HUES48 (cell line): Measurements from ENCODE around the gene PPP1CC.

Experiments
- H3K27ac ChIP-seq: one replicate; pipeline ENCODE4 v1.7.0; 2013; ENCODE audit warnings: low read depth, low read length, inconsistent platforms
- H3K27me3 ChIP-seq: 2 replicates; pipeline ENCODE4 v1.6.1; 2013; ENCODE audit warnings: mild to moderate bottlenecking, low read length; ENCODE audit not compliant: control insufficient read depth, insufficient read depth
- H3K36me3 ChIP-seq: 2 replicates; pipeline ENCODE4 v1.6.1; 2013; ENCODE audit warnings: low read length; ENCODE audit not compliant: control insufficient read depth, insufficient read depth
- H3K4me1 ChIP-seq: 2 replicates; pipeline ENCODE4 v1.6.1; 2013; ENCODE audit warnings: mild to moderate bottlenecking, low read length; ENCODE audit not compliant: control insufficient read depth, insufficient read depth
- H3K4me3 ChIP-seq: 2 replicates; pipeline ENCODE4 v1.5.1; 2013; ENCODE audit warnings: mild to moderate bottlenecking, low read depth, low read length
- H3K9ac ChIP-seq: 2 replicates; pipeline ENCODE4 v1.6.1; 2013; ENCODE audit warnings: mild to moderate bottlenecking, low read depth, low read length, moderate library complexity
- H3K9me3 ChIP-seq: 2 replicates; pipeline ENCODE4 v1.6.1; 2013; ENCODE audit warnings: low read length; ENCODE audit not compliant: control insufficient read depth, insufficient read depth

PPP1CC gene

DNA sequence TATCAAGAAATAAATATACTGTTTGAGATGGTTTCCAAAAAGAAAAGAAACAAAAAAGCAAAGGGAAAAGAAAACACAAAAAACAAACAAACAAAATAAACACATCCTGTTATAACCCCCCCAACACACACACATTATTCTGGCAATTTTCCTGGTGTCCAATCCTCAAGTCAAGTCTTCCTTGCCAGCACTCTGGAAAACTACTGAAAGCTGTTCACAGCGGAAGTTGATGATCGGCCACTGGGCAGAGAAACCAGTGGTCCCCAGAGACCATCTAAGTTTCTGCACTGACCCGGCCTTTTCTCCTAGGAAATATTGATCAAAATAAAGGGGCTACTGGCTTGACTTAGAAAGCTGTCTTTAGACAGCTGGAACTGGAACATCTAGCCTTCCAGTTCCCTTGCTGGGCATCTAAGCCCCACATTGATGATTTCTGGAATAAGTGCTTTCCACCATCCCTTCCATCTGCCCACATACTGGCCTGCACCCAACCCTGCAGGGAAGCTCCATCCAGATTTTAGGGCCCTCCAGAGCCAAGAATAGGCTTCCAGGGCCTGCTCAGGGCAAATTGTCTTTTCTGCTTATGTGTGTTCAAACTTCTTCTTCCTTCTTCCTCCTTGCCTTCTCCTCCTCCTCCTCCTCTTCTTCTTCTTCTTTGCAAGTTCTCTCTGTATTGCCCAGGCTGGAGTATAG, 11.6 kb upstream of the PPP1CC start:
- H3K36me3 ChIP-seq, result no peaks in the 10 kb centered on the region
- no peaks in the 10 kb centered on the region for H3K4me1 ChIP-seq
- no peaks in the 10 kb centered on the region for H3K27me3 ChIP-seq
- H3K27ac ChIP-seq, result no peak overlapping the region
- no peak overlapping the region for H3K9ac ChIP-seq
- no peaks in the 10 kb centered on the region for H3K9me3 ChIP-seq
- H3K4me3 ChIP-seq, result no peak overlapping the region

DNA sequence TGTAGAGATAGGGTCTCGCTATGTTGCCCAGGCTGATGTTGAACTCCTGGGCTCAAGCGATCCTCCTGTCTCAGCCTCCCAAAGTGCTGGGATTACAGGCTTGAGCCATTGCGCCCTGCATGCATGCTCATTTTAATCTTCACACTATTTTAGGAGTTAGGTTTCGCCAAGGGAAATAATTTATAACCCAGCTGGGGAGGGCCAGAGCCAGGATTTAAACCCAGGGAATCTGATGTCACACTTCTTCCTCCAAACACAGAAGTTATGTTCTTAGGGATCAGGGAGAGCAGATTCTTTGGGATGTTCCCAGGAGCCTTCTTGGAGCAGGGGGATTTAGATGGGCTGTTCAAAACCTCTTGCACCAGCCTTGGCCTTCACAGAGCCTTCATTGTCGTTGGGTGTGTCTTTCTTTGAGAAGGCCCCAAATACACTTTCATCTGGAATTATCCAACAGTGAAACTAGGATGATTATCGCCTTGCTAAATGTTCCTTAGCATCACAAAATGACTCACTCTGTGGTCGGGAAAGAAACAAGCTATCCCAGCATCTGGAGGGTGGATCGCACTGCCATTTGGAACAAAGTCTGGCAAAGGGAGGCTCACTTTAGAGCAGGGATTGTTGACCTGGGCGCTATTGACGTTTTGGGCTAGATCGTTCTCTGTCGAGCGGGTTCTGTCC, 8.2 kb upstream of the PPP1CC start:
- Histone ChIP-seq H3K27me3 (no peaks in the 10 kb centered on the region), H3K9me3 (no peaks in the 10 kb centered on the region), H3K27ac (no peak overlapping the region), H3K4me1 (no peaks in the 10 kb centered on the region), H3K36me3 (no peaks in the 10 kb centered on the region), H3K4me3 (no peak overlapping the region), H3K9ac (no peak overlapping the region)

GRCh38 chr12:110746550-110746949, 3.9 kb upstream of the PPP1CC start:
- Histone ChIP-seq H3K9ac (no peak overlapping the region), H3K27me3 (no peaks in the 10 kb centered on the region), H3K9me3 (no peaks in the 10 kb centered on the region)

GRCh38 chr12:110745542-110746284, 3.0 kb upstream of the PPP1CC start:
- Histone ChIP-seq H3K4me3 (no peak overlapping the region), H3K27ac (no peak overlapping the region), H3K27me3 (no peaks in the 10 kb centered on the region)

More at GRCh38 chr12:110746550-110746949, 3.9 kb upstream of the PPP1CC start:
- H3K4me1 ChIP-seq, result 0 out of 2 replicates have a peak, but pooled peaks cover 9% of the 10 kb centered on the region
- no peak overlapping the region for H3K27ac ChIP-seq
- no peaks in the 10 kb centered on the region for H3K36me3 ChIP-seq
- H3K4me3 ChIP-seq, result no peak overlapping the region

DNA sequence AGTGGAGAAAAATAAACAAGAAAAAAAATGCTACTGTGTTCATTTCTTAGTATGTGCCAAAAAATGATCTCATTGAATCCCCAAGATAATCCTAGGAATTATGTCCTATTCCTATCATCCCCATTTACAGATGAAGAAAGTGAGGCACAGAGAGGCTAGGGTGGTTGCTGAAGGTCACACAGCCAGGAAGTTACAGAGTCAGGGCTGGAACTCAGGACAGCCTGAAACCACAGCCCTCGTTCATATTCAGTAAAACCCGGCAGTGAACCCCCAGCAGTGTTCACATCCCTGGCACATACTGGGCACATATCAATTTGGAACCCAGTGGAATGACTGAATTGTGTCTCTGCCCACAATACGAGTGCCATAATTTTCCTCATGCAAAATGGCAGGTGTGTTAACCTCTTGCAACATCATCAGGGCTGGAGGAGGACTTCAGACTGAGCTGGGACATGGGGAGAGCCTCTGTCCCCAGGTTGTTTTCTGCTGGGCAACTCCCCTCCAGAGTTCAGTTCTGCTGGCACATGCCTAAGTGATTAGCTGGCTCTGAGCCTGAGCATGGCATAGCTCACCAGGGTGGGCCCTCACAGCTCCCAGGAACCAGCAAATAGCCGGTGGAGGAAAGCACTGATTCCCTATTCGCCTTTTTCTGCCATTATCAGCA, 2.0 kb upstream of the PPP1CC start:
- no peak overlapping the region for H3K4me3 ChIP-seq
- H3K9me3 ChIP-seq, result no peaks in the 10 kb centered on the region
- H3K36me3 ChIP-seq, result peaks cover 1% of the 10 kb centered on the region; the same call in 1 of the 2 replicates
- no peaks in the 10 kb centered on the region for H3K27me3 ChIP-seq
- H3K4me1 ChIP-seq, result peaks cover 14% of the 10 kb centered on the region; the same call in 1 of the 2 replicates
- no peak overlapping the region for H3K9ac ChIP-seq
- no peak overlapping the region for H3K27ac ChIP-seq

More at GRCh38 chr12:110745542-110746284, 3.0 kb upstream of the PPP1CC start:
- Histone ChIP-seq H3K9me3 (no peaks in the 10 kb centered on the region), H3K4me1 (0 out of 2 replicates have a peak, but pooled peaks cover 9% of the 10 kb centered on the region), H3K36me3 (no peaks in the 10 kb centered on the region), H3K9ac (no peak overlapping the region)

DNA sequence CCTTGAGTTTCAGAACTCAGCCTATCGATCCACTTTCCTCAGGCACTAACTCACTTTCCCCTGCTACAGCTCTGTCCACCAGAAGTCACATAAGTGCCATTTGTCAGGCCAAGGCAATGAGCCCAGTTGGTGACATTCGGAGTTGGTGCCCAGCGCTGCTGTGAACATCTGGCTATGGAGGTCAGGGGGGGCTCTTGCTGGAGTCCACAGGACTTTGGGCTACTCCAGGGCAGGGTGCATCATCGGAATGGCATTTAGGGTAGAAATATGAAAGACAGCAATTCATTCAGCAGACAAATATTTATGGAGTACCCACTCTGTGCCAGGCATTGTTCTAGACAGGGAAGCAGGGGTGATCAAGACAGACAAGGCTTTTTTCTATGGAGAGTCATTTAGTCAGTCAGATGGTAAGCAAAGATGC, 1.5 kb upstream of the PPP1CC start:
- Histone ChIP-seq H3K27me3 (no peaks in the 10 kb centered on the region), H3K4me3 (peak overlapping the region; percentile 85), H3K9ac (no peak overlapping the region), H3K4me1 (peaks cover 18% of the 10 kb centered on the region), H3K27ac (no peak overlapping the region), H3K9me3 (no peaks in the 10 kb centered on the region), H3K36me3 (peaks cover 3% of the 10 kb centered on the region; the same call in 1 of the 2 replicates)

DNA sequence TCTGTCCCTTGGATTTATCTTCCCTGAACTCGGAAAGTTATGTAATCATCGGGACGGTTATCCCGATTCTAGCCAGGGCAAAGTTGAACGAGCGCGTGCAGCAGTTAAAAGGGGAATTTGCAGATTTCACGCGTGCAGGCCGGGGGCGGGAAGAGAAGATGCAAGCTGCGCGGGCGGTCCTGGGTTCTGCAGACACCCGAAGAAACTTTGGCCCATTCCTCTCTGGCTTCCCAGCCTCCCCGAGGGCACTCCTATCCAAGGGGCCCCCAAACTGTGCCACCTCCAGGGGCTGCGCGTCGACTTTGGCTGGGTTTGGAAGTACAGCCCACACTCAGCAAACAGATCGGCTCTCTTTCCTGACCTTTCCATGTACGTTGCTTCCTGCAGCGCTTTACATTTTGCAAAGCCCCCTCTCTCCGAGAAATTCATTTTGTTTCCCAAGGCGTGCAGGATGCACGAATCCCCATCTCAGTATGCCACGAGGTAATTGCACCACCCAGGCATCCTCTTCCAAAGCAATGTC, 941 bp upstream of the PPP1CC start:
- Histone ChIP-seq H3K4me3 (peak overlapping the region; percentile 85), H3K36me3 (peaks cover 4% of the 10 kb centered on the region; the same call in 1 of the 2 replicates), H3K4me1 (peaks cover 20% of the 10 kb centered on the region), H3K9me3 (no peaks in the 10 kb centered on the region), H3K27ac (peak overlapping the region; percentile 5), H3K27me3 (no peaks in the 10 kb centered on the region), H3K9ac (peak overlapping the region; percentile 83)

GRCh38 chr12:110742096-110742717, 484 bp downstream of the PPP1CC start:
- peaks cover 10% of the 10 kb centered on the region; the same call in 1 of the 2 replicates for H3K36me3 ChIP-seq
- H3K27ac ChIP-seq, result peak overlapping the region; percentile 76
- H3K4me1 ChIP-seq, result peaks cover 26% of the 10 kb centered on the region
- no peaks in the 10 kb centered on the region for H3K9me3 ChIP-seq
- peak overlapping the region; percentile 90 for H3K4me3 ChIP-seq
- no peaks in the 10 kb centered on the region for H3K27me3 ChIP-seq
- peak overlapping the region; percentile 91 for H3K9ac ChIP-seq

- Histone ChIP-seq H3K9ac (peak overlapping the region; percentile 91), H3K4me3 (peak overlapping the region; percentile 90), H3K4me1 (peaks cover 26% of the 10 kb centered on the region), H3K9me3 (no peaks in the 10 kb centered on the region), H3K27me3 (no peaks in the 10 kb centered on the region), H3K27ac (no peak overlapping the region), H3K36me3 (peaks cover 10% of the 10 kb centered on the region; the same call in 1 of the 2 replicates)
These were observed 1.2 kb downstream of the PPP1CC start for GRCh38 chr12:110741341-110742095.
